ENCODE measurements around the gene ACOT12. TPM values are rescaled to one million over a fixed set of nuclear protein-coding genes. Genes with fewer than 3 reads are reported as not detected.

The ACOT12 gene
- total and polyA plus RNA-seq, 9 of the 15 experiments (the other 6 are each of a cell fraction or from before 2014, with no cell fraction given) = 0.03 TPM; not detected in 8

GRCh38 chr5:81355291-81356251, 38.4 kb downstream of the ACOT12 start (continued):
- TF ChIP-seq, protein P1, sequence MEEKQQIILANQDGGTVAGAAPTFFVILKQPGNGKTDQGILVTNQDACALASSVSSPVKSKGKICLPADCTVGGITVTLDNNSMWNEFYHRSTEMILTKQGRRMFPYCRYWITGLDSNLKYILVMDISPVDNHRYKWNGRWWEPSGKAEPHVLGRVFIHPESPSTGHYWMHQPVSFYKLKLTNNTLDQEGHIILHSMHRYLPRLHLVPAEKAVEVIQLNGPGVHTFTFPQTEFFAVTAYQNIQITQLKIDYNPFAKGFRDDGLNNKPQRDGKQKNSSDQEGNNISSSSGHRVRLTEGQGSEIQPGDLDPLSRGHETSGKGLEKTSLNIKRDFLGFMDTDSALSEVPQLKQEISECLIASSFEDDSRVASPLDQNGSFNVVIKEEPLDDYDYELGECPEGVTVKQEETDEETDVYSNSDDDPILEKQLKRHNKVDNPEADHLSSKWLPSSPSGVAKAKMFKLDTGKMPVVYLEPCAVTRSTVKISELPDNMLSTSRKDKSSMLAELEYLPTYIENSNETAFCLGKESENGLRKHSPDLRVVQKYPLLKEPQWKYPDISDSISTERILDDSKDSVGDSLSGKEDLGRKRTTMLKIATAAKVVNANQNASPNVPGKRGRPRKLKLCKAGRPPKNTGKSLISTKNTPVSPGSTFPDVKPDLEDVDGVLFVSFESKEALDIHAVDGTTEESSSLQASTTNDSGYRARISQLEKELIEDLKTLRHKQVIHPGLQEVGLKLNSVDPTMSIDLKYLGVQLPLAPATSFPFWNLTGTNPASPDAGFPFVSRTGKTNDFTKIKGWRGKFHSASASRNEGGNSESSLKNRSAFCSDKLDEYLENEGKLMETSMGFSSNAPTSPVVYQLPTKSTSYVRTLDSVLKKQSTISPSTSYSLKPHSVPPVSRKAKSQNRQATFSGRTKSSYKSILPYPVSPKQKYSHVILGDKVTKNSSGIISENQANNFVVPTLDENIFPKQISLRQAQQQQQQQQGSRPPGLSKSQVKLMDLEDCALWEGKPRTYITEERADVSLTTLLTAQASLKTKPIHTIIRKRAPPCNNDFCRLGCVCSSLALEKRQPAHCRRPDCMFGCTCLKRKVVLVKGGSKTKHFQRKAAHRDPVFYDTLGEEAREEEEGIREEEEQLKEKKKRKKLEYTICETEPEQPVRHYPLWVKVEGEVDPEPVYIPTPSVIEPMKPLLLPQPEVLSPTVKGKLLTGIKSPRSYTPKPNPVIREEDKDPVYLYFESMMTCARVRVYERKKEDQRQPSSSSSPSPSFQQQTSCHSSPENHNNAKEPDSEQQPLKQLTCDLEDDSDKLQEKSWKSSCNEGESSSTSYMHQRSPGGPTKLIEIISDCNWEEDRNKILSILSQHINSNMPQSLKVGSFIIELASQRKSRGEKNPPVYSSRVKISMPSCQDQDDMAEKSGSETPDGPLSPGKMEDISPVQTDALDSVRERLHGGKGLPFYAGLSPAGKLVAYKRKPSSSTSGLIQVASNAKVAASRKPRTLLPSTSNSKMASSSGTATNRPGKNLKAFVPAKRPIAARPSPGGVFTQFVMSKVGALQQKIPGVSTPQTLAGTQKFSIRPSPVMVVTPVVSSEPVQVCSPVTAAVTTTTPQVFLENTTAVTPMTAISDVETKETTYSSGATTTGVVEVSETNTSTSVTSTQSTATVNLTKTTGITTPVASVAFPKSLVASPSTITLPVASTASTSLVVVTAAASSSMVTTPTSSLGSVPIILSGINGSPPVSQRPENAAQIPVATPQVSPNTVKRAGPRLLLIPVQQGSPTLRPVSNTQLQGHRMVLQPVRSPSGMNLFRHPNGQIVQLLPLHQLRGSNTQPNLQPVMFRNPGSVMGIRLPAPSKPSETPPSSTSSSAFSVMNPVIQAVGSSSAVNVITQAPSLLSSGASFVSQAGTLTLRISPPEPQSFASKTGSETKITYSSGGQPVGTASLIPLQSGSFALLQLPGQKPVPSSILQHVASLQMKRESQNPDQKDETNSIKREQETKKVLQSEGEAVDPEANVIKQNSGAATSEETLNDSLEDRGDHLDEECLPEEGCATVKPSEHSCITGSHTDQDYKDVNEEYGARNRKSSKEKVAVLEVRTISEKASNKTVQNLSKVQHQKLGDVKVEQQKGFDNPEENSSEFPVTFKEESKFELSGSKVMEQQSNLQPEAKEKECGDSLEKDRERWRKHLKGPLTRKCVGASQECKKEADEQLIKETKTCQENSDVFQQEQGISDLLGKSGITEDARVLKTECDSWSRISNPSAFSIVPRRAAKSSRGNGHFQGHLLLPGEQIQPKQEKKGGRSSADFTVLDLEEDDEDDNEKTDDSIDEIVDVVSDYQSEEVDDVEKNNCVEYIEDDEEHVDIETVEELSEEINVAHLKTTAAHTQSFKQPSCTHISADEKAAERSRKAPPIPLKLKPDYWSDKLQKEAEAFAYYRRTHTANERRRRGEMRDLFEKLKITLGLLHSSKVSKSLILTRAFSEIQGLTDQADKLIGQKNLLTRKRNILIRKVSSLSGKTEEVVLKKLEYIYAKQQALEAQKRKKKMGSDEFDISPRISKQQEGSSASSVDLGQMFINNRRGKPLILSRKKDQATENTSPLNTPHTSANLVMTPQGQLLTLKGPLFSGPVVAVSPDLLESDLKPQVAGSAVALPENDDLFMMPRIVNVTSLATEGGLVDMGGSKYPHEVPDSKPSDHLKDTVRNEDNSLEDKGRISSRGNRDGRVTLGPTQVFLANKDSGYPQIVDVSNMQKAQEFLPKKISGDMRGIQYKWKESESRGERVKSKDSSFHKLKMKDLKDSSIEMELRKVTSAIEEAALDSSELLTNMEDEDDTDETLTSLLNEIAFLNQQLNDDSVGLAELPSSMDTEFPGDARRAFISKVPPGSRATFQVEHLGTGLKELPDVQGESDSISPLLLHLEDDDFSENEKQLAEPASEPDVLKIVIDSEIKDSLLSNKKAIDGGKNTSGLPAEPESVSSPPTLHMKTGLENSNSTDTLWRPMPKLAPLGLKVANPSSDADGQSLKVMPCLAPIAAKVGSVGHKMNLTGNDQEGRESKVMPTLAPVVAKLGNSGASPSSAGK (IDR thresholded peaks at IDR 0.05) = no peak
- no peak for TF ChIP-seq ZBTB1 (CRISPR knock-in tag; IDR thresholded peaks at IDR 0.05; ENCODE audit: borderline replicate concordance, low read depth)
- TF ChIP-seq SUPT5H (IDR thresholded peaks at IDR 0.05) = no peak
- no peak for TF ChIP-seq MCM5 (IDR thresholded peaks at IDR 0.05; ENCODE audit: low read depth)
- TF ChIP-seq ZNF354B (CRISPR knock-in tag; IDR thresholded peaks at IDR 0.05) = no peak
- TF ChIP-seq LEF1 (IDR thresholded peaks at IDR 0.05) = no peak

Data from K562 (cell line).